GM19397 (cell line): Measurements from ENCODE around the gene HEYL.
"Not testable (repeated sequence)": the region's sequence is repeated elsewhere in the genome, so short reads cannot be mapped to it uniquely, and the experiment has no call there.

Experiments
- ATAC-seq: cut with Tn5 transposase; IDR thresholded peaks from one replicate; pipeline ENCODE4 v1.9.1; 2021; ENCODE audit warnings: mild to moderate bottlenecking, moderate library complexity; ENCODE audit not compliant: unreplicated experiment

HEYL gene

GRCh38 chr1:39613250-39613649, 26.2 kb downstream of the HEYL start:
- no peak for ATAC-seq

GRCh38 chr1:39609618-39610331, 29.7 kb downstream of the HEYL start:
- no peak for ATAC-seq

GRCh38 chr1:39608921-39609320, 30.5 kb downstream of the HEYL start:
- no peak for ATAC-seq

GRCh38 chr1:39603677-39604076, 35.8 kb downstream of the HEYL start:
- not testable (repeated sequence) for ATAC-seq

DNA sequence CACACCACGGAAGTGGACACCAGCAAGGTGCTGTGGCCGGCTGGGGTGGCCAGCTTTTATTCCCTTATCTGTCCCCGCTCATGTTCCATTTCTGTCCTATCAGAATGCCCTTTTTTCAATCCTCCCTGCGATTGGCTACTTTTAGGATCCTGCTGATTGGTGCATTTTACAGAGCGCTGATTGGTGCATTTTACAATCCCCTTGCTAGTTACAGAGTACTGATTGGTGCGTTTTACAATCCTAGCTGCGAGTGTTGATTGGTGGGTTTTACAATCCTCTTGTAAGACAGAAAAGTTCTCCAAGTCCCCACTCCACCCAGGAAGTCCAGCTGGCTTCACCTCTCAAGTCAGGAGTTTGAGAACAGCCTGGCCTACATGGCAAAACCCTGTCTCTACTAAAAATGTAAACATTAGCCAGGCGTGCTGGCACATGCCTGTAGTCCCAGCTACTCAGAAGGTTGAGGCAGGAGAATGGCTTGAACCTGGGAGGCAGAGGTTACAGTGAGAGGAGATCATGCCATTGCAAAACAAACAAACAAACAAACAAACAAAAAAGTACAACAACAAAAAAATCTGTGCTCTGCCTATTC, 37.7 kb downstream of the HEYL start:
- ATAC-seq = not testable (repeated sequence)

DNA sequence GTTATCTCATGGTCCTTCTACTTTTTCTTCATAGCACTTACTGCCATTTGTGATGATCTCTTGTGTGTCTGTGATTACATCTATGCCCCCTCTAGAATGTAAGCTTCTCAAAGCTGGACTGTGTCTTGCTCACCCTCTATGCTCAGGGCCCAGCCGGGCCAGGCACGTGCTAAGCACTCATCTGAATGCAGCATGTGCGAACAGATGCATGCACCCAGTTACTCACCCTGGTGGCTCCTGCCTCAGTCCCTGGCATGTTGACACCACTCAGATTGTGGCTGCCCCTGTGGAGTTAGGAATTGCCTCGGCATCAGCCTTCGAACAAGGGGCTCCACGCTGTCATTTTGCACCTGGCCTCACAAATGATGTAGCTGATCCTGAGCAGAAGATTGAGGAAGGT, 43.3 kb downstream of the HEYL start:
- ATAC-seq = no peak

DNA sequence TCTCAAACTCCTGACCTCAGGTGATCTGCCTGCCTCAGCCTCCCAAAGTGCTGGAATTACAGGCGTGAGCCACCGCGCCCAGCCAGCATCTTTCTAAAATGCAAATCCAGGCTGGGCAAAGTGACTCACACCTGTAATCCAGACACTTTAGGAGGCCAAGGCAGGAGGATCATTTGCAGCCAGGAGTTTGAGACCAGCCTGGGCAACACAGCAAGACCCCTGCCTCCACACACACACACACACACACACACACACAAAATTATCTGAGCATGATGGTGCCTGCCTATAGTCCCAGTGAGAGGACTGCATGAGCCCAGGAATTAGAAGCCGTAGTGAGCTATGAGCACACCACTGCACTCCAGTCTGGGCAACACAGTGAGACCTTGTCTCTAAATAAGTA, 46.1 kb downstream of the HEYL start:
- no peak for ATAC-seq

GRCh38 chr1:39592069-39592468, 47.4 kb downstream of the HEYL start:
- ATAC-seq = no peak

- no peak for ATAC-seq
Measured at GRCh38 chr1:39590546-39590945, 48.9 kb downstream of the HEYL start.

DNA sequence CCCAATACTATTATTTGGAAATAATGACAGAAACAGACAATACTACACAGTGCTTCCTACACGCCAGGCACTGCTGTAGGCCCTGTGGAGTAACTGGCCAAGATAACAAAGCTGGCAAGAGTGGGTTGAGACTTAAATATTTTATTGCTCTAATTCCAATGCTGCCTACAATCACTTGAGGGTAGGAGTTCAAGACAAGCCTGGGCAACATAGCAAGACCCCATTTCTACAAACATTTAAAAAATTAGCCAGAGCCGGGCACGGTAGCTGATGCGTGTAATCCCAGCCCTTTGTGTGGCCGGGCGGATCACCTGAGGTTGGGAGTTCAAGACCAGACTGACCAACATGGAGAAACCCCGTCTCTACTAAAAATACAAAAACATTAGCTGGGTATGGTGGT, 53.5 kb downstream of the HEYL start:
- no peak for ATAC-seq

DNA sequence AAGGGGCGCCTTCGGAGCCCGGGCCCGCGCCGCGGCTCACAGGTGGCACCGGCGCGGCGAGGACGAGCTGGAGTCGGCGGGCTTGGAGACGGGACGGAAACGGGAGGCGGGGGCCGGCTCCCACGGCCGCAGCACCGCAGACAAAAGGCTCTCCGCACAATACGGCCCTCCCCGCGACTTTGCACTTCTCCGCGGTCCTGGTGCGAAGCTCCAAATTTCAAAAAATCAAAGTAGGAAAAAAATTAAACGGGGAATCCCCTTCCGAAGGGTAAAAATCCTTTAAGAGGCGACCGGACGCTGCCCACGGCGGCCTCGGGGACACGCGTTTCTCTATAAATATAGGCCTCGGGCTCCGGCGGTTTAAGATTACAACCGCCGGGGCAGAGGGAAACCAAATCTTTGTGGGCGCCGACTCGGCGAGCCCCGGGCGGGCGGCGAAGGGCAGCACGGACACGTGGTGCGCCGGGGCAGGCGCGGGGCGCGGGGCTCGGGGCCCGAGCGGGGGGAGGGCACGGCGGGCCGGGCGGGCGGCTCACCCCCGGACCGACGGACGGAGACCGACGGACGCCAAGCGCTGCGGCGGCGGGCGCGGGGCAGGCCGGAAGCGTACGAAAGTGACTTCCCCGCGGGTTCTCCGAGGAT, 63.3 kb downstream of the HEYL start:
- ATAC-seq = peak; percentile 49

- no peak for ATAC-seq
Measured at GRCh38 chr1:39575191-39576015, 64.0 kb downstream of the HEYL start.

DNA sequence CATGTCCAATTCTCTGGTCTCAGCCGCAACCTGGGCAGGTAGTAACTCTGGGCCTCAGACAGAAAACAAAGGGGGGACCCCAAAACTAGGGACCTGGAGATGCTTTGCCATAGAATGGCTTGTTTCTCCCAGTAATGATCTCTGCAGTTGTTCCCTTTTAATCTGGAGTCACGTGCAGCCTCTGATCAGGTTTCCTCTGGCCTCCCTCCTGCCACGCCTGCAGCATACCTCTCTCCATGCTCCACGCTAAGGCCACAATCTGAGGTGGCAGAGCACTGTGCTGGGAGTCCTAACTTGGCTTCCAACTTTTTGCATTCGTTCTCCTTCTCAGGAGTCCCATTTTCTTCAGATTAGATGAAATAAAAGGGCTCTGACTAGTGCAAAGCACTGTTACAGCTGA, 64.8 kb downstream of the HEYL start:
- no peak for ATAC-seq
